ENCODE results near the gene CHST13.
"Not testable (repeated sequence)": the region's sequence is repeated elsewhere in the genome, so short reads cannot be mapped to it uniquely, and the experiment has no call there.

Gene CHST13

DNA sequence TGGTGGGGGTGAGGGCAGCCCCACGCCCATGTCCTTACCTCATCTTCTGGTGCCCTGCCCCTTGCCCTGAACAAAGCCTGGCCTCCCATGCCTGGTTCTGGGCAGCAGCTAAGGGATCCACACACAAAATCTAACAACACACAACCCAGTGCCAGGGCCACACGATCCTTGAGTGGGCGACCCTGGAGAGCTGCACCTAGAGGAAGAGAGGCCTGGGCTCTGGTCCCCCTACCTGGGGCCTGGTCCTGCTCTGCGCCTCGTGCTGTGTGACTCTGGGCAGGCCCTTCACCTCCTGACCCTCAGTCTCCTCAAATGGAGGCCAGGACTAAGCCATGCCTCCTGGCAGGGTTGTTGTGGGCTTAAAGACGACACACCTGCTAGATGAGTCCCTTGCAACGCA, 54.7 kb downstream of the CHST13 start:
- DNase-seq (ENCODE audit: low spot score) = no peak
- in situ Hi-C loops (cut with MboI; ENCODE audit: low pct_unique_long_range_greater_than_20kb, low sequenced_read_pairs, unreplicated experiment) = no loop called here
- TF ChIP-seq, protein P1, sequence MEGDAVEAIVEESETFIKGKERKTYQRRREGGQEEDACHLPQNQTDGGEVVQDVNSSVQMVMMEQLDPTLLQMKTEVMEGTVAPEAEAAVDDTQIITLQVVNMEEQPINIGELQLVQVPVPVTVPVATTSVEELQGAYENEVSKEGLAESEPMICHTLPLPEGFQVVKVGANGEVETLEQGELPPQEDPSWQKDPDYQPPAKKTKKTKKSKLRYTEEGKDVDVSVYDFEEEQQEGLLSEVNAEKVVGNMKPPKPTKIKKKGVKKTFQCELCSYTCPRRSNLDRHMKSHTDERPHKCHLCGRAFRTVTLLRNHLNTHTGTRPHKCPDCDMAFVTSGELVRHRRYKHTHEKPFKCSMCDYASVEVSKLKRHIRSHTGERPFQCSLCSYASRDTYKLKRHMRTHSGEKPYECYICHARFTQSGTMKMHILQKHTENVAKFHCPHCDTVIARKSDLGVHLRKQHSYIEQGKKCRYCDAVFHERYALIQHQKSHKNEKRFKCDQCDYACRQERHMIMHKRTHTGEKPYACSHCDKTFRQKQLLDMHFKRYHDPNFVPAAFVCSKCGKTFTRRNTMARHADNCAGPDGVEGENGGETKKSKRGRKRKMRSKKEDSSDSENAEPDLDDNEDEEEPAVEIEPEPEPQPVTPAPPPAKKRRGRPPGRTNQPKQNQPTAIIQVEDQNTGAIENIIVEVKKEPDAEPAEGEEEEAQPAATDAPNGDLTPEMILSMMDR (IDR thresholded peaks at IDR 0.05; ENCODE audit: extremely low read depth, insufficient read depth, missing control alignments) = no peak

DNA sequence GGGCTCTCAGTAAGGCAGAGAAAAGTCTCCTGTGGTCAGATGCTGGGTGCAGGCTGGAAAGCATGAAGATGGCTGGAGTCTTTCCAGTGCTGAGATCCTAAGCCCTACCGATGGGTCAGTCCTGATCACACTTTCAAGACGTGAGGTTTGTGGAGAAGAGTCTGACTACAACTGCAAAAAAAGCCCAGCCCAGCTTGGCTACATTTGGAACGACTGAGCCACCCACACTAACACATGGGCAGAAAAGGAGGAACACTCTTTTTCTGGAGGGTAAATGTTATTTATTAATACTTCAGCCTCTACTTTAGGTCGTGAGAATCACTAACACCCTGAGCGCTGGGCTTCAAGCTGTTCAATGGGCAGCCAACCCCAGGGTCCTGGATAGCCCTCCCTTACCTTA, 56.8 kb downstream of the CHST13 start:
- in situ Hi-C loops (cut with MboI; ENCODE audit: low pct_unique_long_range_greater_than_20kb, low sequenced_read_pairs, unreplicated experiment) = no loop called here
- TF ChIP-seq, protein P1 (IDR thresholded peaks at IDR 0.05; ENCODE audit: extremely low read depth, insufficient read depth, missing control alignments) = no peak
- no peak for DNase-seq (ENCODE audit: low spot score)

DNA sequence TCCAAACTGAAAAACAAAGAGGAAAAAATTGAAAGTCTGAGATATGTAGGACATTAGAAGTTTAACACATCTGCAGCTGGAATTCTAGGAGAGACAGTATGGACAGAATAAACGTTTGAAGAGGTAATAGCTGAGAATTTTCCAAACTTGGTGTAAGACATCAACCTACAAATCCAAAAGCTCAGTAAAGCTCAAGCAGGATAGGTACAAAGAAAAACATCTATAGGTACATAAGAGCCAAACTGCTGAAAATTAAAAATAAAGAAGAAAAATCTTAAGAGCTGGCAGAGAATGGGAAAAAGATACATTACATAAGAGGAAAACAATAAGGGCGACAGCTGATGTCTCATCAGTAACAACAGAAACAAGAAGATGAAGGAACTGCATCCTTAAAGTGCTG, 57.6 kb downstream of the CHST13 start:
- TF ChIP-seq, protein P1 (IDR thresholded peaks at IDR 0.05; ENCODE audit: extremely low read depth, insufficient read depth, missing control alignments) = no peak
- in situ Hi-C loops (cut with MboI; ENCODE audit: low pct_unique_long_range_greater_than_20kb, low sequenced_read_pairs, unreplicated experiment) = no loop called here
- DNase-seq (ENCODE audit: low spot score) = no peak

DNA sequence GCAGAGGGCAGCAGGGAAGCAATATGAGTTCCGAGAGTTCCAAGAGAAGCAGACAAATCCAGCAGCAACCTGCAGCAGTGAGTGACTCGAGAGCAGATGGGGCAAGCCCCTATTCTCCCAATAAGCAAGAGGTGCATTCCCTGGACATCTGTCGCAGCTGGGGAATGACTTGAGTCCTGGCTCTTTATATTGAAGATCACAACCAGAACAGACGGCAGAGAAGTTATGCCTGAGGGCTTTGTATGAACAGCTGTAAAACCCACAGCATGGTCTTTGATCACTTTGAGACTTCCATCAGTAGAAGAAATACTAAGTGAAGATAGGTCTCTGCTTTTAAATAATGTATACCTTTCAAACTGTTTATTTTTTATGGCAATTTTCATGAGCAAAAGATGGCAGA, 58.4 kb downstream of the CHST13 start:
- TF ChIP-seq, protein P1 (IDR thresholded peaks at IDR 0.05; ENCODE audit: extremely low read depth, insufficient read depth, missing control alignments) = no peak
- in situ Hi-C loops (cut with MboI; ENCODE audit: low pct_unique_long_range_greater_than_20kb, low sequenced_read_pairs, unreplicated experiment) = no loop called here
- DNase-seq (ENCODE audit: low spot score) = no peak

DNA sequence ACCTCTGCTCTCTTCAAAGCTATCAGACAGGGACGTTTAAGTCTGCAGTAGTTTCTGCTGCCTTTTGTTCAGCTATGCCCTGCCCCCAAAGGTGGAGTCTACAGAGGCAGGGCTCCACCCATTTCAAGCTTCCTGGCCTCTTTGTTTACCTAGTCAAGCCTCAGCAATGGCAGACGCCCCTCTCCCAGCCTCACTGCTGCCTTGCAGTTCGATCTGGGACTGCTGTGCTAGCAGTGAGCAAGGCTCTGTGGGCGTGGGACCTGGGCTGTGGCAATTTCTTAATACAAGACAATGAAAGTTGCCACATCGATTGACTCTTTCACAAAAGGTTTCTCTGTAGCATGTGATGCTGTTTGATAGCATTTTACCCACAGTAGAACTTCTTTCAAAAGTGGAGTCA, 67.6 kb downstream of the CHST13 start:
- DNase-seq (ENCODE audit: low spot score) = not testable (repeated sequence)

More for the DNA sequence above, 67.6 kb downstream of the CHST13 start:
- in situ Hi-C loops (cut with MboI; ENCODE audit: low pct_unique_long_range_greater_than_20kb, low sequenced_read_pairs, unreplicated experiment) = not testable (repeated sequence)
